Natural killer cell treated with Interleukin-12 subunit alpha and Interleukin-12 subunit beta and Interleukin-15 and Interleukin-18, amount 100 ng/mL, for 72 hours (primary cell): ENCODE data around the gene TFG. TPM values are rescaled to one million over a fixed set of nuclear protein-coding genes. Genes with fewer than 3 reads are reported as not detected.
"Not testable (repeated sequence)": the region's sequence is repeated elsewhere in the genome, so short reads cannot be mapped to it uniquely, and the experiment has no call there.

Experiments
- ATAC-seq, 2 donors: fragments of 150-1000 bp; cut with Tn5 transposase in 1 of 2; sonication (Bioruptor Pico), chemical (Tn5 transposase) in 1 of 2; 2 replicates each; pipeline ENCODE4 v1.10.0; 2021
- DNase-seq: peaks from one replicate; pipeline ENCODE4 v3.0.0; 2022; ENCODE audit warnings: low spot score
- H3K27ac Mint-ChIP-seq, 2 donors: 1 replicate in 1 of 2; 2 replicates in 1 of 2; pipeline ENCODE4 v1.8.0; 2022; ENCODE audit warnings: mixed read lengths in 2 of 2, mild to moderate bottlenecking in 1 of 2, moderate library complexity in 1 of 2
- H3K27me3 Mint-ChIP-seq, 2 donors: 1 replicate in 1 of 2; 2 replicates in 1 of 2; pipeline ENCODE4 v1.8.0; 2022; ENCODE audit warnings: mixed read lengths in 2 of 2
- H3K36me3 Mint-ChIP-seq: one replicate; pipeline ENCODE4 v1.8.0; 2022; ENCODE audit warnings: mixed read lengths
- H3K4me1 Mint-ChIP-seq, 2 donors: 1 replicate in 1 of 2; 2 replicates in 1 of 2; pipeline ENCODE4 v1.8.0; 2022; ENCODE audit warnings: low read depth in 2 of 2, mixed read lengths in 2 of 2, mild to moderate bottlenecking in 1 of 2
- H3K4me3 Mint-ChIP-seq: one replicate; pipeline ENCODE4 v1.8.0; 2022; ENCODE audit warnings: mixed read lengths
- H3K9me3 Mint-ChIP-seq: 2 replicates; pipeline ENCODE4 v1.8.0; 2022; ENCODE audit warnings: mixed read lengths
- total RNA-seq, 2 donors: library from RNA; stranded (reverse); gene quantifications; one replicate each; pipeline ENCODE4 v1.2.3, GENCODE V29; 2022

TFG gene
- total RNA-seq, result 10 to 100 TPM; 45.8 to 56.2 TPM

DNA sequence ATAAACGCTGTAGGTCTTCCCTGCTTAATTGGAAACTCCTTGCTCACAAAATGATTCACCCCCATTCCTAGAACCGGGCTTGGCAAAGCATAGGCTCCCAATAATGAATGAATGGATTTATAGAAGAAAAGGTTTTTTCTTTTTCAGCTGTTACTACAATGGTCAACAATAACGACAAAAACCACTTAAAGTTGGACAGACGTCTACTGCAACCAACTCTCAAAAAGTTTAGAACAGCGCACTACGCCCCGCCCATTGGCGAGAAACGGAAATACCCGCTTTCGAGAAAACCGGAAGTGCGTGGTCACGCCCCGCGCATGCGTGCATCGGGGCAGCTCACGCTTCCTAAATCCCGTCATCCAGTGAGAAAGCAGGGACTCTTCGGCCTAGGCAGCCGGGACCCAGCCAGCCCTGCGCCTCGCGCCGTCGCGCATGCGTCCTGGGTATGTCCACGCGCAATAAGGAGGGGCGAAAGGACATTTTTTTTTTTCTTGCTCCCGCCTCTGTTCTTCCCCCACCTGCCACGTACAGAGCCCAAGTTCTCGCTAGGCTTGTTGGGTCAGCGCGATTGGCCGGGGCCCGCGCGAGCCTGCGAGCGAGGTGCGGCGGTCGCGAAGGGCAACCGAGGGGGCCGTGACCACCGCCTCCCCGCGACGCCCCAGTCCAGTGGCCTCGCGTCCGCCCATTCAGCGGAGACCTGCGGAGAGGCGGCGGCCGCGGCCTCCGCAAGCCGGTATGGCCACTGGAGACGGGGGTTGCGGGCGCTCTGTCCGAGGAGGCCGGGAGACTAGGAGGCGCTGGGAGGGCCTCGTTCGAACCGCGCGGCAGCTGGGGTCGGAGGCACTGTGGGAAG, at the start of gene TFG:
Gene TFG (plus strand): TSS at position 506 of the 853 bp plus-strand sequence. CDS start 4,192 bp downstream, outside the sequence.
- H3K9me3 Mint-ChIP-seq, result peaks cover 8% of the 10 kb centered on the region
- peaks cover 30% of the 10 kb centered on the region for H3K36me3 Mint-ChIP-seq
- H3K27ac Mint-ChIP-seq, result peak within 1 kb of the TSS; percentile 97 to 99
- peaks cover 31 to 41% of the 10 kb centered on the region in 2 donors for H3K4me1 Mint-ChIP-seq
- H3K4me3 Mint-ChIP-seq, result peak within 1 kb of the TSS; percentile 96
- peaks cover 11 to 15% of the 10 kb centered on the region in 2 donors for H3K27me3 Mint-ChIP-seq
- DNase-seq (peak; percentile 99), ATAC-seq (peak; percentile 97 to 98)

DNA sequence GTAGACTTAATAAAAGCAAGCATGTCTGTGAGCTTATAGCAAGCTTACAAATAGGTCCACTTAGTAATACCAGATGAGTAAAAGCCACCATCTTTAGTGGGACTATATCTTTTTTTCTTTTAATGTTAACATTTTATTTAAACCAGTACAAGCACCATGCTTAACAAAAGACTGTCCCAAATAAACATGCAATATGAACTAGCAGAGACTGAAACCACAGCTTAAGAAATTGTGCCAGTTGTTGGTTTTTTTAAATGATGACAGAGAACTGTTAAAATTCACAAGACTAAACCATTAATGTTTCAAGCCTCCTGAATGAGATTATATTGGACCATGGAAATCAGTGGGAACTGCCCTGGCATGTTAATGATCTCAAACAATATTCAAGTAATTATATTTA, 48.0 kb upstream of the TFG start:
- H3K27me3 Mint-ChIP-seq, result peaks cover 7 to 12% of the 10 kb centered on the region in 2 donors
- DNase-seq, H3K4me1 Mint-ChIP-seq: not testable (repeated sequence)

DNA sequence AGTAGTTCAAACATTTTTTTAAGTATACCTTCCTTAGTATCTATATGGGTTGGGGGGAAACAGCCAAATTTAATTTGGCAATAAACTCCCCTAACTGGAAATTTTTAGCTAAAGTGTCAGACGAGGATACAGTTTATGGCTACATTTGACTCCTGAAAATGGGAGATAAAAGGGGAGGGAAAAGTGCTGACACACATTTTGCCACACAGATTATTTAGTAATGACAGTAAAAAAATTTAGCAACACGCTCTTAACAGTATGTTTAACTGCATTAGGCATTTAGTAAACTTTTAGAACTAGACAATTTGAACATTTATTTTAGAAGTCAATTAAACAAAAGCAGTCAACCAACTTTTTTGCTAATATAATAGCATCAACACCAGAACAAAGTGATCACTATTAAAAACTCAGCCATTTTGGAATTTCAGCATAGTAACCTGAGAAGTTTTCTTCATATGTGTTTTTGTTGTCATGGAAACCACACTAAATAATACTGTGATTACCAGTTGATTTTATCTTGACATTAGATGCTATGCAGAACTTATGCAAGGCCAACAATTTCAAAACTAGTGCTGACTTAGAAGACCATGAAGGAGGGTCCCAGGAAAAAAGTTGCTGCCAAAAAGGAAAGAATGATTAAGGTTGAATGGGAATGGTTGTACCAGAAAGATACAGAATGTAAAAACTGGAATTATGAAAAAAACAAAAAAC, 47.0 kb upstream of the TFG start:
- Mint-ChIP-seq H3K27me3 (peaks cover 7 to 12% of the 10 kb centered on the region in 2 donors), H3K9me3 (no peaks in the 10 kb centered on the region), H3K4me1 (peaks cover 7 to 9% of the 10 kb centered on the region in 2 donors), H3K4me3 (no peak overlapping the region), H3K27ac (no peak overlapping the region), H3K36me3 (no peaks in the 10 kb centered on the region)
- DNase-seq (no peak), ATAC-seq (no peak)

More for the DNA sequence above, 48.0 kb upstream of the TFG start:
- not testable (repeated sequence) for H3K9me3 Mint-ChIP-seq, ATAC-seq, H3K27ac Mint-ChIP-seq, H3K4me3 Mint-ChIP-seq, H3K36me3 Mint-ChIP-seq

DNA sequence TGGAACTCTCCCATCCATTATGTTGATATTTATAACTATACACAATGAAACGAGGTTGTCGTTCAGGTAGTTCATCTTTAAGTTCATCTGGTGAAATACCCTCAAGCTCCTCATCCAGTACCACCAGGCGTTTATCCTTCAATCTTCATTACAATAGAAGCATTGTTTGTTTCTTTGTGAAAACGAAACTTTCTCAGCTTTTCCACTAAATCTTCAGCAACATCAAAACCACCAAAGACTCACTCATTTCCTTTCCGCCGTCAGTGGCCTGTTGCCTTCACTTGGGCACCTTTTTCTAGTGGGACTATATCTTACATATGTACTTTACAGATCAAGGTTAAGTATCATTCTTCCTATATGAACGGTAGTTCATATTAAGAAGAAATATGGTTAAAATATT, 44.1 kb upstream of the TFG start:
- Mint-ChIP-seq H3K4me3 (peak overlapping the region; percentile 40), H3K27ac (peak overlapping the region in 1 of 2 donors; percentile 4), H3K9me3 (no peaks in the 10 kb centered on the region), H3K4me1 (peaks cover 7 to 9% of the 10 kb centered on the region in 2 donors), H3K27me3 (peaks cover 0 to 4% of the 10 kb centered on the region in 2 donors), H3K36me3 (no peaks in the 10 kb centered on the region)
- ATAC-seq (peak; percentile 32 to 71), DNase-seq (no peak)

DNA sequence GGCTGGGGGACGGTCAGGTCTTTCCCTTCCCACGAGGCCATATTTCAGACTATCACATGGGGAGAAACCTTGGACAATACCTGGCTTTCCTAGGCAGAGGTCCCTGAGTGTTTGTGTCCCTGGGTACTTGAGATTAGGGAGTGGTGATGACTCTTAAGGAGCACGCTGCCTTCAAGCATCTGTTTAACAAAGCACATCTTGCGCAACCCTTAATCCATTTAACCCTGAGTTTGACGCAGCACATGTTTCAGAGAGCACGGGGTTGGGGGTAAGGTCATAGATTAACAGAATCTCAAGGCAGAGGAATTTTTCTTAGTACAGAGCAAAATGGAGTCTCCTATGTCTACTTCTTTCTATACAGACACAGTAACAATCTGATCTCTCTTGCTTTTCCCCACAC, 42.6 kb upstream of the TFG start:
- H3K27ac Mint-ChIP-seq, H3K27me3 Mint-ChIP-seq, H3K4me3 Mint-ChIP-seq: not testable (repeated sequence)

DNA sequence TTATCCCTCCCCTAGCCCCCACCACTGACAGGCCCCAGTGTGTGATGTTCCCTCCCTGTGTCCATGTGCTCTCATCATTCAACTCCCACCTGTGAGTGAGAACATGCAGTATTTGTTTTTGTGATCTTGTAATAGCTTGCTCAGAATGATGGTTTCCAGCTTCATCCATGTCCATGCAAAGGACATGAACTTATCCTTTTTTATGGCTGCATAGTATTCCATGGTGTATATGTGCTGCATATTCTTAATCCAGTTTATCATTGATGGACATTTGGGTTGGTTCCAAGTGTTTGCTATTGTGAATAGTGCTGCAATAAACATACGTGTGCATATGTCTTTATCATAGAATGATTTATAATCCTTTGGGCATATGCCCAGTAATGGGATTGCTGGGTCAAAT, 42.0 kb upstream of the TFG start:
- not testable (repeated sequence) for H3K36me3 Mint-ChIP-seq, H3K9me3 Mint-ChIP-seq, ATAC-seq, DNase-seq, H3K4me1 Mint-ChIP-seq, H3K4me3 Mint-ChIP-seq, H3K27ac Mint-ChIP-seq, H3K27me3 Mint-ChIP-seq

More for the DNA sequence above, 42.6 kb upstream of the TFG start:
- ATAC-seq, H3K4me1 Mint-ChIP-seq, H3K9me3 Mint-ChIP-seq, H3K36me3 Mint-ChIP-seq, DNase-seq: not testable (repeated sequence)

DNA sequence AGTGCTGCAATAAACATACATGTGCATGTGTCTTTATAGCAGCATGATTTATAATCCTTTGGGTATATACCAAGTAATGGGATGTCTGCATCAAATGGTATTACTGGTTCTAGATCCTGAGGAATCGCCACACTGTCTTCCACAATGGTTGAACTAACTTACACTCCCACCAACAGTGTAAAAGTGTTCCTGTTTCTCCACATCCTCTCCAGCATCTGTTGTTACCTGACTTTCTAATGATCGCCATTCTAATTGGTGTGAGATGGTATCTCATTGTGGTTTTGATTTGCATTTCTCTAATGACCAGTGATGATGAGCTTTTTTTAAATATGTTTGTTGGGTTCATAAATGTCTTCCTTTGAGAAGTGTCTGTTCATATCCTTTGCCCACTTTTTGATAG, 38.3 kb upstream of the TFG start:
- ATAC-seq, H3K4me1 Mint-ChIP-seq, H3K27ac Mint-ChIP-seq, H3K4me3 Mint-ChIP-seq, H3K9me3 Mint-ChIP-seq, H3K36me3 Mint-ChIP-seq, DNase-seq: not testable (repeated sequence)
- H3K27me3 Mint-ChIP-seq, result peaks cover 15 to 25% of the 10 kb centered on the region in 2 donors

DNA sequence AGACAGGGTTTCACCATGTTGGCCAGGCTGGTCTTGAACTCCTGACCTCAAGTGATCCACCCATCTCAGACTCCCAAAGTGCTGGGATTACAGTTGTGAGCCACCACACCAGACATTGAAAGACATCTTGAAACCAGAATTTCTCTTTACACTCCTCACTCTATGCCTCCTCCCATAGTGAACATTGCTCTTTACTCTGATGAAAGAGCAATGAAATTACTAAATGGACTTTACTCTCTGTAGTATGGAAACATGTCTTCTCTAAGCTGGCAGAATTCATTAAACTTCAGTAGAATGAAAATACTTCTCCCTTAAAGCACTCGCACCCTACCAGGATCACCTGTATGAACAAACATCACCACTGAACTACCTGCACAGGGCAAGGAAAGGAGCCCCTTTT, 27.8 kb upstream of the TFG start:
- ATAC-seq (no peak), DNase-seq (no peak)
- H3K4me1 Mint-ChIP-seq, result no peaks in the 10 kb centered on the region
- H3K27me3 Mint-ChIP-seq, result peaks cover 14 to 32% of the 10 kb centered on the region in 2 donors
- no peaks in the 10 kb centered on the region for H3K36me3 Mint-ChIP-seq
- H3K4me3 Mint-ChIP-seq, result no peak overlapping the region
- no peak overlapping the region for H3K27ac Mint-ChIP-seq
- H3K9me3 Mint-ChIP-seq, result no peaks in the 10 kb centered on the region

DNA sequence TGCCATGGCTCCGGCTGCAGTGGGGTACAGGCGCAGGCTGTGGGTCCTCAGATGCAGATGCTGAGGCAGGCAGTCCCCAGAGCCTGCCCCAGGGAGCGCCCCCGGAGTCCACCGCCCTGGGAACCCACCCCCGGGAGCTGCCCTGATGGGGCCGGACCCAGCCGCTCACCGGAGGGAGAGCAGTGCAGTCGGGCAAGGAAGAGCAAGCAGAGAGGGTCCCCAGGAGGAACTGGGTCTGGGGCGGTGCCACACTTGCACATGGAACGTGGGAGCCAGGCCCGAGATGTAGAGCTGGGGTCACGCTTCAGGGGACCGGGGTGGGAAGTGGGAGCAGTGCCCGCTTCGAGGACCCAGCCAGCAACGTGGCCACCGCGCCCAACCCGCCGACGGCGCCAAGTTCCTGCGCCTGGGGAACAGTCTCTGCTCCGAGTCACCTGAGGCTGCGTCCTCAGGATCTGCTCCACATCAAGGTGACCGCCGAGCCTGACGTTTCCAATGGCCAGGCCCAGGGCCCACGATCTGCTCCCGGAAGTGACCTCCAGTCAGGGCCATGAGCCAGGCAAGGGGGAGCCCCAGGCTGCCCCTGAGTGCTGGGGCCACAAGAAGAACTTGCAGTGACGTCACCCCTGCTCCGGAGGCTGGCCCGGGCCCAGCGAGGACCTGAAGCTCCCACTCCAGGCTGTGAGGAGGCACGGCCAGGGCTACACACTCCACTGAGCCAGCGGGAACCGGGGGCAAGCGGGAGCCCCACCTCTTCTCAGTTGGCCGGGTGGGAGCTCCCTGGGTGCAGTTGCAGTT, 27.0 kb upstream of the TFG start:
- peak; percentile 57 to 60 for ATAC-seq
- no peaks in the 10 kb centered on the region for H3K9me3 Mint-ChIP-seq
- H3K27ac Mint-ChIP-seq, result no peak overlapping the region
- no peak overlapping the region for H3K4me3 Mint-ChIP-seq
- H3K27me3 Mint-ChIP-seq, result peaks cover 11 to 26% of the 10 kb centered on the region in 2 donors
- no peaks in the 10 kb centered on the region for H3K4me1 Mint-ChIP-seq
- H3K36me3 Mint-ChIP-seq, result no peaks in the 10 kb centered on the region
- no peak for DNase-seq

DNA sequence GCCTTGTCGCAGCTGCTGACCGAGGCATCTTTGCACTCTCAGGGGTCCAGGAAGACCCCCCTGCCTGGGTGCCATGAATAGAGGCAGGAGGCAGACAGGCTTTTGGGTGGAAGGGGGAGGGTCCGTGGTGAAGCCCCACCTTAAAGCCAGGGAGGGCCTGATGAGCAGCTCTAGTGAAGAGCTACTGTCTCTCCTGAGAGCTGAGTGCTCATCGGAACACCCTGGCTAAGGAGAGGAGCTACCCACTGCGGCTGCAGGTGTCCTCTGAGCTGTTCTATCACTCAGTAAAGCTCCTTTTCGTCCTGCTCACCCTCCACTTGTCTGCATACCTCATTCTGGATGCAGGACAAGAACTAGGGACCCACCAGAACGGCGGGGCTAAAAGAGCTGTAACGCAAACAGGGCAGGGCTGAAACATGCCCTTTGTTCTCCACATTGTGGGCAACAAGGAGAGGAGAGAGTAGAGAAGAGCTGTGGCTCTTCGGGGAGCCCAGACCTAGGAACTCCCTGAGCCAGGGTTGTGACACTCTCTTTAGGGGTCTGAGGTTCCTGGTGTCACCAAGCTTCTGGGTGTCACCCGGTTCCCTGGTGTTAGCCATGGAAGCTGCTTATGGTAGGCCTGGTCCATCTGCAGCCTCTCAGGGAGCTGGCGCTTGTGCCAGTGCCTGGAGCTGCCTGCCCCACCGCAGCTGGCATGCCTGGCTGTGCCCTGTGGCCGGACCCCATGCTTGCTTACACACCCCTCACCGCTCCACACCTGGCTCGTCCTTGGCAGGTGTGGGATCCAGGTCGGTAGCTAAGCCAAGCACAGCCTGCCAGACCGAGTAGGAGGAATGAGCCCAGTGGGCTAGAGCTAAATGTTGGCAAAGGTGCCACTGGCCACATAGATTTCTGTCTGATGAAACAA, 26.2 kb upstream of the TFG start:
- ATAC-seq (peak; percentile 24 to 53), DNase-seq (no peak)
- H3K4me1 Mint-ChIP-seq, result no peaks in the 10 kb centered on the region
- H3K27me3 Mint-ChIP-seq, result peaks cover 6 to 19% of the 10 kb centered on the region in 2 donors
- no peaks in the 10 kb centered on the region for H3K36me3 Mint-ChIP-seq
- no peak overlapping the region for H3K27ac Mint-ChIP-seq
- no peaks in the 10 kb centered on the region for H3K9me3 Mint-ChIP-seq
- no peak overlapping the region for H3K4me3 Mint-ChIP-seq

DNA sequence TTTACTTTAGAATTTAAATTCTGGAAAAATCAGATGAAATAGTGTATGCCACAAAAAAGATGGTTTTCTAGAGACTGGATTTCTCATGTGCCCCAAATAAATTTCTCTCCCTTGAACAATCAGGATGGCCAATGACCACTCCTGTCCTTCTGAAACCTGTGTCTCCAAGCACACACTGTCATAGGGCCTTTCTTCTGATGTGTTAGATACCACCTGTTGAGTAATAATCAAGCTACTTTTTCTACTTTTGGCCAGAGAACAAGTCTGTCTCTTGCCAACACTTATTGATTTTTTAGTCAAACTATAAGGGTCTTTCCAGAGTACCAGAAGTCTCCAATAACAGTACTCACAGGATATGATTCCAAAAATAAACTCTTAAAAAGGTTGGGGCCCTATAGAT, 16.1 kb upstream of the TFG start:
- no peaks in the 10 kb centered on the region for H3K4me1 Mint-ChIP-seq
- H3K27ac Mint-ChIP-seq, result no peak overlapping the region
- no peak for ATAC-seq
- no peak overlapping the region for H3K4me3 Mint-ChIP-seq
- H3K9me3 Mint-ChIP-seq, result peaks cover 4% of the 10 kb centered on the region
- DNase-seq, result no peak
- no peaks in the 10 kb centered on the region for H3K36me3 Mint-ChIP-seq
- peaks cover 46 to 78% of the 10 kb centered on the region in 2 donors for H3K27me3 Mint-ChIP-seq

DNA sequence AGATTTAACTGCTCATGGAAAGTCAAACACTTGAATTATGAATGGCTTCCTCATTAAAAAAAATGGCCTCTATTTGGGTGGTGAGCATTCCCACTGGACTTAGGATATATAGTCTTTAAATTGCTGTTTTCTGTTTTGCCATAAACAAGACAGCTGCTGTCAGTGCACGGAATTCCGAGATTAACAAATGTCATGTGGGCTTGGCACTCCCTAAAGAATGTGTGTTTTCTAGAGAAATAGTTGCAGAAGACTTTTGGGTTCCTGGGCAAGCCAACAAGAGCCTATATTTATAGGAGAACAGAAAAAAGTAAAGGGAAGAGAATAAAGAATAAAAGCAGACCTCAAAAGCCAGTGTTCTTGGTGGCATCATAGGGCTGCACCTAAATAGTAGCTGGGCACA, 13.6 kb upstream of the TFG start:
- Mint-ChIP-seq H3K27ac (no peak overlapping the region), H3K9me3 (no peaks in the 10 kb centered on the region), H3K4me3 (no peak overlapping the region), H3K27me3 (peaks cover 44 to 86% of the 10 kb centered on the region in 2 donors), H3K4me1 (no peaks in the 10 kb centered on the region), H3K36me3 (no peaks in the 10 kb centered on the region)
- no peak for ATAC-seq
- DNase-seq, result no peak

DNA sequence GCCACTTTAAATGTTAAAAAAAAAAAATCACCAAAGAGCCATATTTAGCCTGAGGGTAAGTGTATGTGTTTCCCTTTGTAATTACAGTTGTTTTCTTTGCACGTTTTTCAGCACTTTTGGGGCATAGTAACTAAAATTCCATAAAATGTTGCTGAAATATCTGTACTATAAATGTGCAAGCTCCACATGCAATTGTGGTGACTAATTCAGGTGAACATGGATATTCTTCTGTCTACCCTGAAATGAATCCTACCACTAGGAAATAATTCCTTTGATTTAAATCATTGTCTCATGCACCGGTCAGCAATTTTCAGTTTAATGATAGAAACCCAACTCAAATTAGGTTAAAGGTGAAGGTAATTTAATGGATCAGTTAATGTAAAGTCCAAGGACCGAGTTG, 13.1 kb upstream of the TFG start:
- ATAC-seq, result no peak
- no peaks in the 10 kb centered on the region for H3K9me3 Mint-ChIP-seq
- no peak for DNase-seq
- H3K27ac Mint-ChIP-seq, result no peak overlapping the region
- no peak overlapping the region for H3K4me3 Mint-ChIP-seq
- H3K36me3 Mint-ChIP-seq, result no peaks in the 10 kb centered on the region
- H3K4me1 Mint-ChIP-seq, result no peaks in the 10 kb centered on the region
- H3K27me3 Mint-ChIP-seq, result peaks cover 44 to 91% of the 10 kb centered on the region in 2 donors
